ENCODE data around the gene EFNA4. TPM values are rescaled to one million over a fixed set of nuclear protein-coding genes. Genes with fewer than 3 reads are reported as not detected.

Gene EFNA4
- total RNA-seq, 1 donor from 2014 or later: 7.4 TPM

DNA sequence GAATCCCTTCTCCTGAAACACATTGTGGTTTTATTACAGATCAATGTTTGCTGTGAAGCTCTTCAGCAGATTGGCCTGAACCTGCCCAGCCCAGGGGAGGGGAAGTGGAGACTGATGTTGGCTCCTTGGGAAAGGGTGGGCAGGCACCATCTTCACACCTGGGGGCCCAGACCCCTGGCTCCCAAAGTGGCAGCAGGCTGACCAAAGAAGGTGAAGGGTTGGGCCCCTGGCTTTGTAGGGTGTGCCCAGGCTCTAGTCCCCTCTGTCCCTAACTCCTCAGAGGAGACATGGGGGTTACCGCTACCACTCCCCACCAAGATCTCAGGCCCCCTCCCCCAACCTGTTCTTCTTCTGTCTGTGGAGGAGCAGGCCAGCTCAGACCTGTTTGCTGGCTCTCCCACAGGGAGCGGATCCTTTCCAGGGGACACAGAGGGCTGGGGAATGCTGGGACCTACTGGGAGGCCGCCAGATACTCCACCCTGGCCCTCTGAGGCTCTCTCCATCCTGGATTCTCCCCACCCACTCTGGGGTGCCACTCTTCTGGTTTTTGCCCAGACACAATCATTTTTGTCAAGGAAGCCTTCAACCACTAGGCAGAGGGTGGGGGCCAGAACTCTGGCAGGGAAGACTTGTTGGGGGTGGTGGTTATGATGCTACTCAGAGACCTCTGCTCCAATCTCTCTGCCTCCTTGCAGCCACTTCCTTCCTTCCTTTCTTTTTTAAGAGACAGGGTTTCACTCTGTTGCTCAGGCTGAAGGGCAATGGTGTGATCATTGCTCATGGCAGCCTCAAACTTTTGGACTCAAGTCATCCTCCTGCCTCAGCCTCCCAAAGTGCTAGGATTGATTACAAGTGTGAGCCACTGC lies 10.1 kb downstream of the EFNA4 start:
- Histone ChIP-seq H3K4me1 (peaks cover 20% of the 10 kb centered on the region), H3K9me3 (no peaks in the 10 kb centered on the region), H3K4me3 (no peak overlapping the region), H3K27me3 (ENCODE audit: low read depth) (no peaks in the 10 kb centered on the region), H3K36me3 (peaks cover 7% of the 10 kb centered on the region), H3K27ac (no peak overlapping the region)
- intact Hi-C loops (cut with DNase I): no loop called here
- ATAC-seq: no peak
- no peak for DNase-seq
- TF ChIP-seq CTCF (IDR thresholded peaks at IDR 0.05): no peak

DNA sequence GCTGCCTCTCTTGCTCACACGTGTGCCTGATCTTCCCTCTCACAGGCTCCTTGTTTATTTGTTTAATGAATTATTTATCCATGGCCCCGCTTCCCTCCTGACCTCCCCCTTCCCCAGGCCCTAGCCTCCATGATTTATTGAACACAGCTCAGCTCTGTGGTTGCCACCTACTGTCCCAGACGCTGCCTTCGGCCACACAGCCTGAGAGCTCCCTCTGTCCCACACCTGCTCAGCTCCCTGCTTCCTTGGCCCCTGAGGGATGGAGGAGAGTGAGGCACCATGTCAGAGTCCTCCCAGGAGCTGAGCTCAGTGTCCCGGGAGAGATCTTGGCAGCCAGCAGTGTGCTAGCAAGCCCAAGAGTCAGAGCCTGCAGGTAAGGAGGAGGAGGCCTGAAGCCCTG lies 12.0 kb downstream of the EFNA4 start:
- intact Hi-C loops (cut with DNase I): no loop called here
- DNase-seq: no peak

GRCh38 chr1:155076371-155076770 lies 12.8 kb downstream of the EFNA4 start:
- H3K36me3 ChIP-seq: no peaks in the 10 kb centered on the region
- no peak overlapping the region for H3K27ac ChIP-seq
- no peak for ATAC-seq
- intact Hi-C loops (cut with DNase I): no loop called here
- H3K9me3 ChIP-seq: no peaks in the 10 kb centered on the region
- no peak for TF ChIP-seq CTCF (IDR thresholded peaks at IDR 0.05)
- no peak for DNase-seq
- H3K4me3 ChIP-seq: no peak overlapping the region
- H3K4me1 ChIP-seq: peaks cover 32% of the 10 kb centered on the region
- H3K27me3 ChIP-seq (ENCODE audit: low read depth): peaks cover 24% of the 10 kb centered on the region

More for the DNA sequence above, 12.0 kb downstream of the EFNA4 start:
- no peak for TF ChIP-seq CTCF (IDR thresholded peaks at IDR 0.05)
- ATAC-seq: no peak
- Histone ChIP-seq H3K4me3 (no peak overlapping the region), H3K36me3 (no peaks in the 10 kb centered on the region), H3K27me3 (ENCODE audit: low read depth) (peaks cover 16% of the 10 kb centered on the region), H3K27ac (no peak overlapping the region), H3K9me3 (no peaks in the 10 kb centered on the region), H3K4me1 (peaks cover 32% of the 10 kb centered on the region)

DNA sequence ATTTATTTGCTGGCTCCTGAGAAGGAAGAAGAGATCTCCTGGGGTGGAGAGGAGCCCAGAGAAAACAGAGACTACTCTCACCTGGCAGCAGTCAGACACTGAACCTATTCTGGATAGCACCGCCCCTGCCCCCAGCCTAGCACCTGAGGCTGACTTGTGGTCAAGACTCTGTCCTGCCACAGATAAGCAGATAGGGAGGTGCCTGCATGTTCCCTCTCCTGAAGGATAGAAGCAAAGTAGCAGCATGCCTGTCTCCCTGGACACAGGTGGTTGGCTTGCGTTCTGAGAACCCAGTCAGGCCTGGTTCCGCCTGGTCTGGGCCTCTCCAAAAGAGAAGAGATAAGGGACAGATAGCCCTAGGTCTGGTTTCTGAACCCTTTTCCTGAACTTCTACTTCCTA lies 13.8 kb downstream of the EFNA4 start:
- ATAC-seq (no peak), DNase-seq (no peak)
- peaks cover 36% of the 10 kb centered on the region for H3K4me1 ChIP-seq
- intact Hi-C loops (cut with DNase I): no loop called here
- H3K36me3 ChIP-seq: no peaks in the 10 kb centered on the region
- no peak overlapping the region for H3K27ac ChIP-seq
- no peaks in the 10 kb centered on the region for H3K9me3 ChIP-seq
- no peak for TF ChIP-seq CTCF (IDR thresholded peaks at IDR 0.05)
- peaks cover 34% of the 10 kb centered on the region for H3K27me3 ChIP-seq (ENCODE audit: low read depth)
- no peak overlapping the region for H3K4me3 ChIP-seq

- intact Hi-C loops (cut with DNase I): no loop called here
- H3K36me3 ChIP-seq: no peaks in the 10 kb centered on the region
- no peak for ATAC-seq
- H3K4me3 ChIP-seq: peak overlapping the region; percentile 55
- TF ChIP-seq CTCF (IDR thresholded peaks at IDR 0.05): no peak
- peaks cover 40% of the 10 kb centered on the region for H3K27me3 ChIP-seq (ENCODE audit: low read depth)
- DNase-seq: no peak
- no peaks in the 10 kb centered on the region for H3K9me3 ChIP-seq
- H3K27ac ChIP-seq: no peak overlapping the region
- peaks cover 42% of the 10 kb centered on the region for H3K4me1 ChIP-seq
Observed at GRCh38 chr1:155077758-155078445, 14.4 kb downstream of the EFNA4 start.
